OCI-LY1 (cell line): ENCODE data around the gene HAGH.

Source experiments
- EZH2 ChIP-seq: fragments of 200-600 bp; sonication (generic), shearing (Covaris generic); IDR thresholded peaks from 2 replicates; pipeline ENCODE4 v1.8.0; 2017; ENCODE audit warnings: borderline replicate concordance, mixed run types, mild to moderate bottlenecking, antibody characterized with exemption, low read length, moderate library complexity, mixed read lengths
- TF ChIP-seq, protein P1 (sequence below): fragments of 200-600 bp; sonication (generic), shearing (Covaris generic); IDR thresholded peaks from 2 replicates; pipeline ENCODE4 v1.5.1; 2017; ENCODE audit warnings: mild to moderate bottlenecking, antibody characterized with exemption, low read length, moderate library complexity, mixed read lengths

DNA sequence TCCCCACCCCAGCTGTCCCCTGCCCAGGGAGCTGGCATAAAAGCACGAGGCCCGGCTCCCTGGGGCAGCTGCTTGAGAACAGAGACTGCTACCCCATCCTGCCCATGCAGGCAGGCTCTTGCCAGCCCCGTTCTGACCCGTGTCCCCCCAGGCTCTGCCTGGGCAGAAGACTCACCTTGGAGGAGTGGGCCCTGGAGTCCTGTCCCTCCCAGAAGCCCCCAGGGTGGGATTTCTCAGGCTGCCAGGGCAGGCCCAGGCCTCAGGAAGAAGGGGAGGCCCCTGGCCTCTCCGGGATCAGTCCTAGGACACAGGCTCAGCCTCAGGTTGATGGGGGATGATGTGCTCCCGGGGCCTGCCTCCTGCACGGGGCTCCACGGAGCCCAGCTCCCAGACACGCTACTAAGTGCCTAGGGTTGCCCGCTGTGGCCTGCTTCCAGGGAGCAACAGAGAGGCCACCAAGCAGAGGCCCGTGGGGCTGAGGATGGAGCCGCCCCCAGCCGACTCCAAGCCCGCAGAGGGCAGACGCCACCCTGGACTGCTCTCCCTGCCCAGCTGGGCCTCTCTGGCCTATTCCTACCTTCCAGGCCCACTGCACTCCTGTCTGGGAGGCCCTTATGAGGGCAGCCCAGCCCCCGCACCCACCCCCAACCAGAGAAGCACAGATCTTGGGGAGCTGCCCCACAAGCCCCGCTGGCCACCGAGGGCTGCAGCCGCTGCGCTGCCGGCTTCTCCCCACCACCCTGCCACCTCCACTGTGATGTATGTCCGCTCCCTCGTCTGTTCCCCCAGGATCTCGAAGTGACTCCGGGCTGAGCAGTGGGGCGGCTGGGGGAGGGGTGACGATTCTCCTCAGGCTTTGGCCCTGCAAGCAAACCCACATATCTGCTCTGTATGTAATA lies 57.0 kb downstream of the HAGH start:
- TF ChIP-seq, protein P1, sequence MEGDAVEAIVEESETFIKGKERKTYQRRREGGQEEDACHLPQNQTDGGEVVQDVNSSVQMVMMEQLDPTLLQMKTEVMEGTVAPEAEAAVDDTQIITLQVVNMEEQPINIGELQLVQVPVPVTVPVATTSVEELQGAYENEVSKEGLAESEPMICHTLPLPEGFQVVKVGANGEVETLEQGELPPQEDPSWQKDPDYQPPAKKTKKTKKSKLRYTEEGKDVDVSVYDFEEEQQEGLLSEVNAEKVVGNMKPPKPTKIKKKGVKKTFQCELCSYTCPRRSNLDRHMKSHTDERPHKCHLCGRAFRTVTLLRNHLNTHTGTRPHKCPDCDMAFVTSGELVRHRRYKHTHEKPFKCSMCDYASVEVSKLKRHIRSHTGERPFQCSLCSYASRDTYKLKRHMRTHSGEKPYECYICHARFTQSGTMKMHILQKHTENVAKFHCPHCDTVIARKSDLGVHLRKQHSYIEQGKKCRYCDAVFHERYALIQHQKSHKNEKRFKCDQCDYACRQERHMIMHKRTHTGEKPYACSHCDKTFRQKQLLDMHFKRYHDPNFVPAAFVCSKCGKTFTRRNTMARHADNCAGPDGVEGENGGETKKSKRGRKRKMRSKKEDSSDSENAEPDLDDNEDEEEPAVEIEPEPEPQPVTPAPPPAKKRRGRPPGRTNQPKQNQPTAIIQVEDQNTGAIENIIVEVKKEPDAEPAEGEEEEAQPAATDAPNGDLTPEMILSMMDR: no peak
- TF ChIP-seq EZH2: no peak
